Cerebellar cortex (tissue), 1 donor: Measurements from ENCODE around the gene ATP1B3.
"Not testable (repeated sequence)": the region's sequence is repeated elsewhere in the genome, so short reads cannot be mapped to it uniquely, and the experiment has no call there.

Experiments used
- DNase-seq: peaks from one replicate; pipeline ENCODE4 v3.0.0-alpha.2; 2015; ENCODE audit warnings: low spot score

The ATP1B3 gene

GRCh38 chr3:141949399-141949798, 73.0 kb downstream of the ATP1B3 start:
- DNase-seq: no peak

- no peak for DNase-seq
These were observed 73.5 kb downstream of the ATP1B3 start for GRCh38 chr3:141949972-141950371.

- no peak for DNase-seq
These were observed 74.4 kb downstream of the ATP1B3 start for GRCh38 chr3:141950572-141951493.

- no peak for DNase-seq
These were observed 76.2 kb downstream of the ATP1B3 start for GRCh38 chr3:141952611-141953010.

GRCh38 chr3:141955175-141955574, 78.7 kb downstream of the ATP1B3 start:
- no peak for DNase-seq

GRCh38 chr3:141959589-141960554, 83.4 kb downstream of the ATP1B3 start:
- no peak for DNase-seq

- DNase-seq: no peak
These were observed 84.3 kb downstream of the ATP1B3 start for GRCh38 chr3:141960731-141961130.

GRCh38 chr3:141963301-141963700, 86.9 kb downstream of the ATP1B3 start:
- DNase-seq: no peak

GRCh38 chr3:141965471-141965870, 89.0 kb downstream of the ATP1B3 start:
- no peak for DNase-seq

- peak; percentile 50 for DNase-seq
These were observed 93.3 kb downstream of the ATP1B3 start for GRCh38 chr3:141969711-141970110.

- DNase-seq: no peak
These were observed 95.1 kb downstream of the ATP1B3 start for GRCh38 chr3:141971571-141971970.

GRCh38 chr3:141972399-141972798, 96.0 kb downstream of the ATP1B3 start:
- no peak for DNase-seq

GRCh38 chr3:141974777-141975176, 98.3 kb downstream of the ATP1B3 start:
- DNase-seq: not testable (repeated sequence)
